Measurements from ENCODE around the gene ISYNA1.

- no peak for TF ChIP-seq CTCF (IDR thresholded peaks at IDR 0.05; ENCODE audit: low read depth, low read length, poor library complexity, severe bottlenecking)
- no peak for TF ChIP-seq EZH2phosphoT487 (IDR thresholded peaks at IDR 0.05; ENCODE audit: borderline replicate concordance, low read length)
Measured at GRCh38 chr19:18399008-18399407, 38.9 kb downstream of the ISYNA1 start.

Measured in DOHH2 (cell line).